ENCODE data around the gene SUMO3.
A peak's percentile ranks its signal among the peaks of the same experiment; 100 is the strongest.

Gene SUMO3

GRCh38 chr21:44778094-44778493 is 39.8 kb downstream of the SUMO3 start:
- DNase-seq: no peak

GRCh38 chr21:44774972-44775371 is 42.9 kb downstream of the SUMO3 start:
- DNase-seq: no peak

- no peak for DNase-seq
These were observed 44.5 kb downstream of the SUMO3 start for GRCh38 chr21:44773291-44773932.

- no peak for DNase-seq
These were observed 45.9 kb downstream of the SUMO3 start for GRCh38 chr21:44771896-44772525.

- no peak for DNase-seq
These were observed 49.7 kb downstream of the SUMO3 start for GRCh38 chr21:44767834-44768831.

GRCh38 chr21:44766818-44767354 is 51.0 kb downstream of the SUMO3 start:
- no peak for DNase-seq

GRCh38 chr21:44766014-44766817 is 51.6 kb downstream of the SUMO3 start:
- DNase-seq: no peak

GRCh38 chr21:44765231-44766013 is 52.4 kb downstream of the SUMO3 start:
- peak; percentile 28 for DNase-seq

- no peak for DNase-seq
These were observed 53.3 kb downstream of the SUMO3 start for GRCh38 chr21:44764319-44765230.

GRCh38 chr21:44763451-44764318 is 54.2 kb downstream of the SUMO3 start:
- DNase-seq: no peak

- no peak for DNase-seq
These were observed 54.8 kb downstream of the SUMO3 start for GRCh38 chr21:44763050-44763378.

- DNase-seq: no peak
These were observed 55.4 kb downstream of the SUMO3 start for GRCh38 chr21:44762221-44763049.

GRCh38 chr21:44761747-44762208 is 56.1 kb downstream of the SUMO3 start:
- no peak for DNase-seq

GRCh38 chr21:44761011-44761729 is 56.7 kb downstream of the SUMO3 start:
- no peak for DNase-seq

- DNase-seq: no peak
These were observed 57.5 kb downstream of the SUMO3 start for GRCh38 chr21:44760376-44760775.

- DNase-seq: no peak
These were observed 58.1 kb downstream of the SUMO3 start for GRCh38 chr21:44759628-44760285.

All from activated T-cell treated with anti-CD3 and anti-CD28 coated beads, Interleukin-2, amount 50 U/mL, for 1 hour (primary cell).